HK-2 (cell line): Measurements from ENCODE around the gene SIRT2.
"Not testable (repeated sequence)": the region's sequence is repeated elsewhere in the genome, so short reads cannot be mapped to it uniquely, and the experiment has no call there.

ENCODE experiments used
- DNase-seq: peaks from one replicate; pipeline ENCODE4 v3.0.0-alpha.2; 2018; ENCODE audit not compliant: unreplicated experiment

SIRT2 gene

GRCh38 chr19:38898788-38899446 is 501 bp downstream of the SIRT2 start:
- peak; percentile 13 for DNase-seq

- DNase-seq: no peak
Measured at GRCh38 chr19:38894968-38895367, 4.5 kb downstream of the SIRT2 start.

GRCh38 chr19:38893341-38893771 is 6.1 kb downstream of the SIRT2 start:
- no peak for DNase-seq

GRCh38 chr19:38892841-38893240 is 6.6 kb downstream of the SIRT2 start:
- DNase-seq: no peak

- DNase-seq: no peak
Measured at GRCh38 chr19:38891771-38892170, 7.6 kb downstream of the SIRT2 start.

GRCh38 chr19:38890686-38891085 is 8.7 kb downstream of the SIRT2 start:
- no peak for DNase-seq

GRCh38 chr19:38889803-38890202 is 9.6 kb downstream of the SIRT2 start:
- DNase-seq: no peak

- DNase-seq: no peak
Measured at GRCh38 chr19:38888876-38889275, 10.5 kb downstream of the SIRT2 start.

GRCh38 chr19:38884691-38885090 is 14.7 kb downstream of the SIRT2 start:
- not testable (repeated sequence) for DNase-seq

GRCh38 chr19:38883286-38883685 is 16.1 kb downstream of the SIRT2 start:
- no peak for DNase-seq

- no peak for DNase-seq
Measured at GRCh38 chr19:38880882-38881609, 18.4 kb downstream of the SIRT2 start.

- DNase-seq: no peak
Measured at GRCh38 chr19:38880076-38880881, 19.1 kb downstream of the SIRT2 start.

- DNase-seq: no peak
Measured at GRCh38 chr19:38879400-38879751, 20.0 kb downstream of the SIRT2 start.

- DNase-seq: no peak
Measured at GRCh38 chr19:38878575-38879399, 20.6 kb downstream of the SIRT2 start.

- no peak for DNase-seq
Measured at GRCh38 chr19:38877781-38878574, 21.4 kb downstream of the SIRT2 start, which contains the start of gene RINL. Gene RINL (minus strand): TSS chr19:38878275. CDS start chr19:38876742, 1,533 bp downstream.

- no peak for DNase-seq
Measured at GRCh38 chr19:38875656-38876395, 23.6 kb downstream of the SIRT2 start.

- DNase-seq: not testable (repeated sequence)
Measured at GRCh38 chr19:38873400-38873799, 26.0 kb downstream of the SIRT2 start.

- no peak for DNase-seq
Measured at GRCh38 chr19:38870612-38871011, 28.8 kb downstream of the SIRT2 start.

- peak; percentile 64 for DNase-seq
Measured at GRCh38 chr19:38869836-38870607, 29.4 kb downstream of the SIRT2 start.
